ENCODE data around the gene FRAT2. TPM values are rescaled to one million over a fixed set of nuclear protein-coding genes. Genes with fewer than 3 reads are reported as not detected.

Gene FRAT2
- total and polyA plus RNA-seq, 2 of the 4 experiments (the other 2 are of a cell fraction), result 2.0 to 2.5 TPM

GRCh38 chr10:97325754-97326153 lies 8.8 kb downstream of the FRAT2 start:
- H3K4ac ChIP-seq (ENCODE audit: low read depth, low read length), result no peak overlapping the region
- no peak overlapping the region for H2AK9ac ChIP-seq (replicated peaks; ENCODE audit: low read depth, low read length, poor library complexity)
- no peak overlapping the region for H2BK15ac ChIP-seq (ENCODE audit: low read depth, low read length)
- H3K4me1 ChIP-seq (ENCODE audit: control insufficient read depth, insufficient read depth, low read length), result peaks cover 8% of the 10 kb centered on the region
- H3K4me2 ChIP-seq (ENCODE audit: low read depth, low read length), result no peak overlapping the region
- H3K9me1 ChIP-seq (ENCODE audit: insufficient read depth, low read length), result no peaks in the 10 kb centered on the region; the same call in 1 of the 2 replicates
- no peak overlapping the region for H2BK120ac ChIP-seq (ENCODE audit: low read depth, low read length)
- no peaks in the 10 kb centered on the region for H3K36me3 ChIP-seq (ENCODE audit: control insufficient read depth, insufficient read depth, low read length)
- no peak overlapping the region for H2BK5ac ChIP-seq (ENCODE audit: low read depth, low read length, poor library complexity, severe bottlenecking)
- H2BK20ac ChIP-seq (ENCODE audit: low read depth, low read length), result no peak overlapping the region
- intact Hi-C loops (cut with micrococcal nuclease) (no loop called here), dilution Hi-C loops (cut with HindIII; ENCODE audit: low sequenced_read_pairs, unreplicated experiment) (no loop called here), in situ Hi-C loops (cut with MboI; ENCODE audit: low sequenced_read_pairs) (no loop called here)
- H3K27ac ChIP-seq (ENCODE audit: insufficient read depth, low read length), result no peak overlapping the region
- no peaks in the 10 kb centered on the region for H4K20me1 ChIP-seq (ENCODE audit: insufficient read depth, low read length)
- DNase-seq (no peak), ATAC-seq (ENCODE audit: low read depth) (no peak)
- no peak overlapping the region for H4K5ac ChIP-seq (ENCODE audit: low read depth, low read length)
- H3K14ac ChIP-seq (replicated peaks; ENCODE audit: low read depth, low read length), result no peak overlapping the region
- WGBS, 2 experiments (ENCODE audit: extremely low coverage in 2 of 2, insufficient read length in 1 of 2), result 72% methylated on average over 6 of the region's 9 CpGs; no CpG with 5 or more reads in 1 of the 2 experiments
- CTCF ChIA-PET, result no interaction called here
- H3K9ac ChIP-seq (ENCODE audit: low read depth, low read length), result no peak overlapping the region
- BruUV-seq (replicated peaks), result no TSS peak
- H4K91ac ChIP-seq (ENCODE audit: insufficient read depth, low read depth, low read length), result no peak overlapping the region
- H3K4me3 ChIP-seq (ENCODE audit: insufficient read depth, low read depth, low read length), result no peak overlapping the region
- no peak overlapping the region for H2AK5ac ChIP-seq (ENCODE audit: low read depth, low read length)
- H4K8ac ChIP-seq (ENCODE audit: low read depth in 2 of 2, low read length in 2 of 2), result no peak overlapping the region
- H3K79me1 ChIP-seq (ENCODE audit: low read depth in 1 of 2, low read length in 2 of 2), result peaks cover 4 to 9% of the 10 kb centered on the region in 2 experiments; a peak in 3 of 4 replicates
- H3K9me3 ChIP-seq (ENCODE audit: control insufficient read depth, insufficient read depth, low read length), result no peaks in the 10 kb centered on the region
- POLR2A ChIA-PET (ENCODE audit: unreplicated experiment), result no interaction called here
- no peak overlapping the region for H3K23ac ChIP-seq (ENCODE audit: low read depth, low read length)
- no peaks in the 10 kb centered on the region for H3K27me3 ChIP-seq (ENCODE audit: control insufficient read depth, insufficient read depth, low read length)
- H2AFZ ChIP-seq (replicated peaks; ENCODE audit: low read length, poor library complexity), result no peak overlapping the region
- TF ChIP-seq CEBPB (IDR thresholded peaks at IDR 0.05; ENCODE audit: low read depth, low read length) (no peak), SMC3 (IDR thresholded peaks at IDR 0.05; ENCODE audit: low read depth, low read length) (no peak), USF2 (IDR thresholded peaks at IDR 0.05; ENCODE audit: low read depth, low read length) (no peak), CHD1 (IDR thresholded peaks at IDR 0.05; ENCODE audit: low read depth, low read length) (no peak), BHLHE40 (IDR thresholded peaks at IDR 0.05; ENCODE audit: low read depth, low read length) (no peak), FOS (IDR thresholded peaks at IDR 0.05; ENCODE audit: low read depth, low read length) (no peak), MAFK (IDR thresholded peaks at IDR 0.05; ENCODE audit: low read depth, low read length) (no peak), RFX5 (IDR thresholded peaks at IDR 0.05; ENCODE audit: low read depth, low read length) (no peak), POLR2A (IDR thresholded peaks at IDR 0.05; ENCODE audit: low read depth, low read length) (no peak), NFE2L2 (IDR thresholded peaks at IDR 0.05; ENCODE audit: low read depth, low read length) (no peak), RCOR1 (IDR thresholded peaks at IDR 0.05; ENCODE audit: insufficient replicate concordance, low read length) (no peak), MAZ (IDR thresholded peaks at IDR 0.05; ENCODE audit: borderline replicate concordance, low read depth, low read length) (no peak), MXI1 (IDR thresholded peaks at IDR 0.05; ENCODE audit: borderline replicate concordance, low read depth, low read length) (no peak), ELK1 (IDR thresholded peaks at IDR 0.05; ENCODE audit: borderline replicate concordance, low read depth, low read length) (no peak), RAD21 (IDR thresholded peaks at IDR 0.05; ENCODE audit: low read length) (no peak)
- TF ChIP-seq, protein P1, sequence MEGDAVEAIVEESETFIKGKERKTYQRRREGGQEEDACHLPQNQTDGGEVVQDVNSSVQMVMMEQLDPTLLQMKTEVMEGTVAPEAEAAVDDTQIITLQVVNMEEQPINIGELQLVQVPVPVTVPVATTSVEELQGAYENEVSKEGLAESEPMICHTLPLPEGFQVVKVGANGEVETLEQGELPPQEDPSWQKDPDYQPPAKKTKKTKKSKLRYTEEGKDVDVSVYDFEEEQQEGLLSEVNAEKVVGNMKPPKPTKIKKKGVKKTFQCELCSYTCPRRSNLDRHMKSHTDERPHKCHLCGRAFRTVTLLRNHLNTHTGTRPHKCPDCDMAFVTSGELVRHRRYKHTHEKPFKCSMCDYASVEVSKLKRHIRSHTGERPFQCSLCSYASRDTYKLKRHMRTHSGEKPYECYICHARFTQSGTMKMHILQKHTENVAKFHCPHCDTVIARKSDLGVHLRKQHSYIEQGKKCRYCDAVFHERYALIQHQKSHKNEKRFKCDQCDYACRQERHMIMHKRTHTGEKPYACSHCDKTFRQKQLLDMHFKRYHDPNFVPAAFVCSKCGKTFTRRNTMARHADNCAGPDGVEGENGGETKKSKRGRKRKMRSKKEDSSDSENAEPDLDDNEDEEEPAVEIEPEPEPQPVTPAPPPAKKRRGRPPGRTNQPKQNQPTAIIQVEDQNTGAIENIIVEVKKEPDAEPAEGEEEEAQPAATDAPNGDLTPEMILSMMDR (conservative IDR thresholded peaks at IDR 0.05; ENCODE audit: low read depth, low read length), result no peak
- no peak overlapping the region for H3K56ac ChIP-seq (ENCODE audit: extremely low read depth, insufficient read depth, low read length)
- no peak overlapping the region for H3K18ac ChIP-seq (ENCODE audit: low read depth, low read length)
